Natural killer cell treated with Interleukin-12 subunit alpha and Interleukin-12 subunit beta and Interleukin-15 and Interleukin-18, amount 100 ng/mL, for 72 hours (primary cell): ENCODE data around the gene TPRA1. TPM values are rescaled to one million over a fixed set of nuclear protein-coding genes. Genes with fewer than 3 reads are reported as not detected.
A peak's percentile ranks its signal among the peaks of the same experiment; 100 is the strongest.
"Not testable (repeated sequence)": the region's sequence is repeated elsewhere in the genome, so short reads cannot be mapped to it uniquely, and the experiment has no call there.

Source experiments
- ATAC-seq, 2 donors: fragments of 150-1000 bp; cut with Tn5 transposase in 1 of 2; sonication (Bioruptor Pico), chemical (Tn5 transposase) in 1 of 2; 2 replicates each; pipeline ENCODE4 v1.10.0; 2021
- DNase-seq: peaks from one replicate; pipeline ENCODE4 v3.0.0; 2022; ENCODE audit warnings: low spot score
- H3K27ac Mint-ChIP-seq, 2 donors: 1 replicate in 1 of 2; 2 replicates in 1 of 2; pipeline ENCODE4 v1.8.0; 2022; ENCODE audit warnings: mixed read lengths in 2 of 2, mild to moderate bottlenecking in 1 of 2, moderate library complexity in 1 of 2
- H3K27me3 Mint-ChIP-seq, 2 donors: 1 replicate in 1 of 2; 2 replicates in 1 of 2; pipeline ENCODE4 v1.8.0; 2022; ENCODE audit warnings: mixed read lengths in 2 of 2
- H3K36me3 Mint-ChIP-seq: one replicate; pipeline ENCODE4 v1.8.0; 2022; ENCODE audit warnings: mixed read lengths
- H3K4me1 Mint-ChIP-seq, 2 donors: 1 replicate in 1 of 2; 2 replicates in 1 of 2; pipeline ENCODE4 v1.8.0; 2022; ENCODE audit warnings: low read depth in 2 of 2, mixed read lengths in 2 of 2, mild to moderate bottlenecking in 1 of 2
- H3K4me3 Mint-ChIP-seq: one replicate; pipeline ENCODE4 v1.8.0; 2022; ENCODE audit warnings: mixed read lengths
- H3K9me3 Mint-ChIP-seq: 2 replicates; pipeline ENCODE4 v1.8.0; 2022; ENCODE audit warnings: mixed read lengths
- total RNA-seq, 2 donors: library from RNA; stranded (reverse); gene quantifications; one replicate each; pipeline ENCODE4 v1.2.3, GENCODE V29; 2022

Gene TPRA1
- total RNA-seq, 2 donors from 2014 or later: 29.4 to 54.9 TPM

DNA sequence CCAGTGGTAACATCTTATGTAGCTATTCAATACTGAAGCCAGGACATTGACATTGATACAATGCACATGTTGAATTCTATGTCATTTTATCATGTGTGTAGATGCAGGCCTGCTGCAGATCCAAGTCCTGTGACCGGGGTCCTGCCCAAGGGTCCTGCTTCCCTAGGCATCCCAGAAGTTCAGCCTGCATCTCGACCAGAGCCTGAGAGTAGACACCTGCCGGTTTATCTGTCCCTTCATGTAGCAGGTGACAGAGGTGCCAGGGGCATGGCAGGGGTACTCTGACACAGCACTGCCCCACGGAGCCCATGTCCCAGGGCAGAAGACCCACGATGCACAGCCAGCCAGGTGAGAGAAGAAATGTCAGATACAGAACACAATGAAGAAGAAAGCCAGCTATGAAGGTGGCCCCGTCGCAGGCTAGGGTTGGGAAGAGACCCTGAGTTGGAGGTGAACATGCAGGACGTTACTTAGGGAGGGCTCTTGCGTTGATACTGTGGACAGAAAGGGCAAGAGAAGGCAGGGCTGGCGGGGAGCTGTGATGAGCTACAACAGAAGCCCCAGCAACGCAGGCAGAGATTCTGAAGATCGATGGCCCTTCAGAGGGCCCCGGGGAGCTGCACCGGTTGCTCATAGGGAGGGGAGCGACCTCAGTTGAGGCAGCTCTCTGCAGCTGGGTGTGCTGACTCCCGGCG is 51.0 kb downstream of the TPRA1 start:
- Mint-ChIP-seq H3K4me1 (no peaks in the 10 kb centered on the region), H3K36me3 (no peaks in the 10 kb centered on the region), H3K27me3 (peaks cover 9 to 14% of the 10 kb centered on the region in 2 donors), H3K9me3 (no peaks in the 10 kb centered on the region), H3K27ac (no peak overlapping the region), H3K4me3 (no peak overlapping the region)
- ATAC-seq (no peak), DNase-seq (no peak)

DNA sequence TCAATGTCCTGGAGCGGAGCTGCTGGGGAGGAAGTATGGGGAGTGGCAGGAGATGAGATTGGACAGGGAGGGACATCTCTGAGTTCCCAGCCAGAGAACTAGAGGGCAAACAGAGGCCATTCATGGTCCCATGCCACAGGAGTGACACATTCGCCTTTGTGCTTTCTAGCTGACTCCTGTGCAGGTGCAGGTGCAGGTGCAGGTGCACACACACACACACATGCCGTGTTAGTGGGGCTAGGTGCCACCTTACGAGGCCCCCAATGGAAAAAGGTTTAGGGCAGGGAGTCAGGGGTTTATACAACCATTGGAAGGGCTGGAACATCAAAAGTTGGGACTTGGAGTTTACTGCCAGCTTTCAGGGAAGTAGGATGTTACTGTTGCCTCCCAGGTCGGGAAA is 52.0 kb downstream of the TPRA1 start:
- no peak for DNase-seq
- Mint-ChIP-seq H3K4me1 (no peaks in the 10 kb centered on the region), H3K27ac (no peak overlapping the region), H3K36me3 (no peaks in the 10 kb centered on the region), H3K9me3 (no peaks in the 10 kb centered on the region), H3K4me3 (no peak overlapping the region), H3K27me3 (peaks cover 9 to 14% of the 10 kb centered on the region in 2 donors)
- no peak for ATAC-seq

DNA sequence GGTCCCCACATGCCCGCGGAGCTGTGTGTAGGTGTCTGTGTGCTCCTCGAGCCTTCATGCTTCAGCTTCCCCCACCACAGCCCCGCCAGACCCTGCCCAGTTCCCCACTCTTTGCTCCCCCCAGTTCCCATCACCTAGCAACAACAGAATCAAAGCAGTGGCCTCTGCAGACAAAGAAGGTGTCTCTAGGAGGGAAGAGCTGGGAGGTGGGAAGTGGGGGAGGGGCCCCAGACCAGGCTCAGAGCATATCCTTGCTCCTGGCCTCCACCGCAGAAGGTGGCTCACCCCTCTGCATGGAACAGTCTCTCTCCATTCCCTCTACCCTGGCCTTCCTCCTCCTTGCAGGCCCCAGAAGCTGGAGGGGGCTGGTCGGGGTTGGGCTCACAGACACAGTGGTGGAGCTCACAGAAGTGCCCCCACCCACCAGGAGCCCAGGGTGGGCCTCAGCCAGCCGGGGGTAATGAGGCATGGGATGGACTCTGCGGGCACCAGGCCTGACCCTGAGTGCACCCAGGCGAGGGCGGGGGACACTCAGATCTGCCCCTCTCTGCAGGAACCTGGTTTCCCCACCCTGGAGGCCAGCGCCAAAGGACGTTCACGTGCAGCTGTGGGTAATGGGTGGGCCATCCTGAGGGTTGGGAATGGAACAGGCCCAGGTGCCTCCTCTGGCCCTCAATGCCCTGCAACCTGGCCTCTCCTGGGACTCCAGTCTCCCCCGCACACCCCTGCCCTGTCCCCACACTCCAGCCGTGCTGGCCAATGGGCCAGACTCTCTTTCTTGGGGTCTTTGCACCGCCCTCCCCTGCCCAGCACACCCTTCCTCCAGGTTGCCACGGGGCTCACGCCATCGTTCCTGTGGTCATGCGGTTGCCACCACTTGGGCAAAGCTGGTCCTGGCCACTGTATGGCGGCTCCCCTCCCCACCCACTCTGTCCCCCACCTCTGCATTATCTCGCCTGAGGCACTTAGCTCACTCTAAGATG is 53.4 kb downstream of the TPRA1 start:
- peak in 1 of 2 donors; percentile 5 for ATAC-seq
- Mint-ChIP-seq H3K27me3 (peaks cover 9 to 14% of the 10 kb centered on the region in 2 donors), H3K4me3 (no peak overlapping the region), H3K36me3 (no peaks in the 10 kb centered on the region), H3K27ac (no peak overlapping the region), H3K9me3 (no peaks in the 10 kb centered on the region), H3K4me1 (no peaks in the 10 kb centered on the region)
- no peak for DNase-seq

DNA sequence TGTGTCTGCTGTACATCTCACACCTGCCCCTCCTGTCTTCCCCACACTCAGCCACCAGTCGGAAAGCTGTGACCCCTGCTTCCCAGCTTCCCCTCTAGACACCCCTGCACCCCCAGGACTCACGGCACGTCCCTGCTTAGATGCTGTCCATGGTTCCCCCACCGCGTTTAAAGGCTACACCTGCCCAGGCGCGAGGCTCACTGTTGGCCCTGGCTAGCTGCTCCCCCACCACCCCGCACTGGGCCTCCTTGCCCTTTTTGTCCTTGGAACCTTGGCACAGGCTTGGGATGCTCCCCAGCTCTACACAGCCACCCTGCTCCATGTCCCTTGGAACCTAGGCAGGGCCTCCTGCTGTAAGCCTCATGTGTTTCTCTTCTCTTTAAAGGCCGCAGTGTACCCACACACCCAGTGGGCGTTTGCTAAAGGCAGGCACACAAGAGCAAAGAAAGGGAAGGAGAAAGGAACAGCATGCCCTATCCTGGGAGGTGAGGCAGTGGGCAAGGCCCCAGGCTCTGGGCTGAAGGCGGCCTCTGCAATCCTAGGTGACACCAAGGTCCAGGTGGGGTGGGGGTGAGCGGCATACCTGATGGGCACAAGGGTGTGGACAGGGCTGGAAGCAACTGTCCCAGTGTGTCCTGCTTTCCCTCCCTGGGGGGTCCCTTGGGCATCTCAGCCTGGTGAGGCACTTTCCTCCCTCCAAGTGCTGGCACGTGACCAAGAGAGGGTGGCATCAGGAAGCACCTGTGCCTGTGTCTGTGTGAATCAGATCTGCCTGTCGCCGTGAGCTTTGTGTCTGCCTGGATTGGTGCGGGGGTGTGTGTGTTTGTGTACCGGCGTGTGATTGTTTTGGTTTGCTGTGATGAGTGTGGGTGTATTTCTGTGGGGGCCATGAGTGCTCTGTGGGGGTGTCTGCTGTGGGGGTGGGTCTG is 54.4 kb downstream of the TPRA1 start:
- no peaks in the 10 kb centered on the region for H3K4me1 Mint-ChIP-seq
- H3K36me3 Mint-ChIP-seq: no peaks in the 10 kb centered on the region
- H3K27ac Mint-ChIP-seq: no peak overlapping the region
- peaks cover 9 to 14% of the 10 kb centered on the region in 2 donors for H3K27me3 Mint-ChIP-seq
- H3K4me3 Mint-ChIP-seq: no peak overlapping the region
- ATAC-seq (no peak), DNase-seq (no peak)
- H3K9me3 Mint-ChIP-seq: no peaks in the 10 kb centered on the region

DNA sequence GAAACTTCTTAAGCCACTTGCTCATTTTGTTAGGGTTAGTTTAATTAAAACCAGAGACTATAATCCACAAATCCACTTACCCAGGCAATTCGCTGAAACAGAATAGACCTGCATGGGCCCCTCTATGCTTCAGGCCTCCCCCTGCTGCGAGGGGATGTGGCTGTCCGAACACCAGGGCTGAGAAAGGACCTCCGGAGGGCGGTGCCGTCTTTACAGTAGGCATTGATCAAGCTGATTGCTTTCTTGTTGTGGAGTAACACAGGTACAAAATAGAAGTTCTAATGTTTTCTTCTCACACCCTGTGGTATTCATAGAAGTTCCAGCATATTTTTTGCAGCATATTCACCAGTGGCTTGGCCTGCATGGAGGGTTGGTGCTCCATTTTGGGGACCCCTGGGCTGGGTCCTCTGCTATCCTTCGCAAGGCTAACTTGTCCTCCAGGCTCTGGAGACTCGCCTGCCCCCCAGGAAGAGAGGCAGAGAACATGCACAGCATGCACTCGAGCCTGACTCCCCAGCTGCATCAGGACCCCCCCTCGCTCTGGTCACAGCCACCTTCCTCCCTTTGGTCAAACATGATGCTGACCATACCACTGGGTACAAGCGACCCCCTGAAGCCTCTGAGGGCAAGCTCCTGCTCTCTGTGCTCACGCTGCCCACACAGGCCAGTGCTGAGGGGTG is 55.3 kb downstream of the TPRA1 start:
- no peak for DNase-seq
- peaks cover 9 to 15% of the 10 kb centered on the region in 2 donors for H3K27me3 Mint-ChIP-seq
- no peaks in the 10 kb centered on the region for H3K9me3 Mint-ChIP-seq
- H3K4me3 Mint-ChIP-seq: no peak overlapping the region
- no peak overlapping the region for H3K27ac Mint-ChIP-seq
- H3K36me3 Mint-ChIP-seq: no peaks in the 10 kb centered on the region
- H3K4me1 Mint-ChIP-seq: no peaks in the 10 kb centered on the region
- ATAC-seq: no peak

DNA sequence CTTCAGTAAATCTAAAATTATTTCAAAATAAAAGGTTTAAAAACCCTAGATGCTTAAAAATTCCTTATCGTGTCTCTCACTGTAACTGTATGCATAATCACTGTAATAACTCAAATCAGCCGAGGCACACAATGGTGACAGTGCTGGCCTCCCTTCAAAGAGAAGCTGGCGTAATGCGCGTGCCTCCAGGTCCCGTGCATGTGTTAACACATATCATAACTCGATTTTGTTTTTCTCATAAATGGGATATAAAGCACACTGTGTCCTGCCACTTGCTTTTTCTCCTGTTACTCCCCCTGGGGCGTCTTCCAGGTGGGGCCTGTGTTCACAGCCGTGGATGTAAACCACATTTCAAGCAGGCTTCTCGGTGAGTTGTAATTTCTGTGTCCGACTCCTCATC is 56.0 kb downstream of the TPRA1 start:
- Mint-ChIP-seq H3K4me1 (no peaks in the 10 kb centered on the region), H3K27me3 (peaks cover 9 to 19% of the 10 kb centered on the region in 2 donors), H3K4me3 (no peak overlapping the region), H3K36me3 (no peaks in the 10 kb centered on the region), H3K9me3 (no peaks in the 10 kb centered on the region), H3K27ac (no peak overlapping the region)
- ATAC-seq (no peak), DNase-seq (no peak)

DNA sequence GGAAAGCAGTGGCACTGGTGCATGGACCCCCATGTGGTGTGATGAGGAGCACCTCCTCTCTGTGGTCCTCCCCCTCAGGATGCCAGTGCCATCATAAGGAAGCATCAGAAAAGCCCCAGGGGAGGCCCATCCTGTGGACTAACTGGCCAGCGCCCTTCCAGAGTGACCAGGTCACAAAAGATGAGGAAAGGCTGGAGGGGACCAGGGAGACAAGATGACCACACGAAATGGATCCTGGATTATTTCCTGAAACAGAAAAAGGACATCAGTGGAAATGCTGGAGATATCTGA is 56.4 kb downstream of the TPRA1 start:
- Mint-ChIP-seq H3K27me3 (peaks cover 9 to 16% of the 10 kb centered on the region in 2 donors), H3K9me3 (no peaks in the 10 kb centered on the region), H3K4me3 (no peak overlapping the region), H3K4me1 (no peaks in the 10 kb centered on the region), H3K27ac (no peak overlapping the region), H3K36me3 (no peaks in the 10 kb centered on the region)
- no peak for ATAC-seq
- no peak for DNase-seq

DNA sequence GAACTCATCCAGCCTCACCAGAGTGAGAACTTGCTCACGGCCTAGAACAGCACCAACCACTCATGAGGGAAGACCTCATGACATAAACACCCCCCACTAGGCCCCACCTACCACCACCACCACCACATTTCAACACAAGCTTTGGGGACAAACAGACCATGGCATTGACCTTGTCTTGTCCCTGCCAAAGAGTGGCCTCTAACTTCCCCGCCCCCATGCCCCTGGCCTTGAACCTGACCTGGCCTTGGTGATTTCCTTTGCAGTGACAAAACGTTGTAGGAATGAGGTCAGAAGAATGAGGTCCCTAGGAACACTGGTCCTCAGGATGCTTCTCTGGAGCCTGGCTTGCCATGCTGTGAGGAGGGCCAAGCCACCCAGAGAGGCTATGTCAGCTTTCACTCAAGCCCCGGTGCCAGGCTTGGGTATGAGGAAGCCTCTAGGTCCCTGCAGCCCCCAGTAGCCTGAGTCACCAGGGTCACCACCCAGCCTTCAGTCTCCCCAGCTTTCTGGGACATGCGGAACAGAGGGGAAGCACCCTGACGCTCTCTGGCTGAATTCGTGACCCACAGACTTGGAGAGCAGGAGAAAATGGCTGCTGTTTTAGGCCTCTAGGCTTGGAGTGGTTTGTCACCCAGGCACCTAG is 57.9 kb downstream of the TPRA1 start:
- DNase-seq (no peak), ATAC-seq (no peak)
- H3K36me3 Mint-ChIP-seq: no peaks in the 10 kb centered on the region
- no peak overlapping the region for H3K27ac Mint-ChIP-seq
- H3K9me3 Mint-ChIP-seq: no peaks in the 10 kb centered on the region
- peaks cover 8 to 13% of the 10 kb centered on the region in 2 donors for H3K27me3 Mint-ChIP-seq
- no peak overlapping the region for H3K4me3 Mint-ChIP-seq
- H3K4me1 Mint-ChIP-seq: no peaks in the 10 kb centered on the region

DNA sequence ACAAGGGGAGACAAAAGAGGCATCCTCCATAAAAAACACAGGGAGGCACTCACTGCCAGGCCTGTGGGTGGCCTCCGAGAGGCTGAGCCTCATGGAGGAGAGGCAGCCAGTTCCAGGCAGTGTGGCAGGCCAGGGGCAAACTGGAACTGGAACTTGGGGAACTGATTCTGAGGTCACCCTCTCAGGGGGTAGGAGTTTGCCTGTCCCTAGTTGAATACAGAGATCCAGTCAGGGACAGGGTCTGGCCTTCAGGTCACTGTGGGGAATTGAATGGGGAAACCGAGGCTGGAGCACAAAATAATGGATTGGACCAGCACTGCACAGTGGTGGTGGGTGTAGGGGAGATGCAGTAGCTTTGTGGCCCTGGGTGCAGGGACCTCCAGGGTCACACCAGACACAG is 58.7 kb downstream of the TPRA1 start:
- H3K4me3 Mint-ChIP-seq: no peak overlapping the region
- DNase-seq (no peak), ATAC-seq (no peak)
- H3K27ac Mint-ChIP-seq: no peak overlapping the region
- H3K27me3 Mint-ChIP-seq: peaks cover 10 to 15% of the 10 kb centered on the region in 2 donors
- H3K36me3 Mint-ChIP-seq: no peaks in the 10 kb centered on the region
- H3K9me3 Mint-ChIP-seq: no peaks in the 10 kb centered on the region
- no peaks in the 10 kb centered on the region for H3K4me1 Mint-ChIP-seq

DNA sequence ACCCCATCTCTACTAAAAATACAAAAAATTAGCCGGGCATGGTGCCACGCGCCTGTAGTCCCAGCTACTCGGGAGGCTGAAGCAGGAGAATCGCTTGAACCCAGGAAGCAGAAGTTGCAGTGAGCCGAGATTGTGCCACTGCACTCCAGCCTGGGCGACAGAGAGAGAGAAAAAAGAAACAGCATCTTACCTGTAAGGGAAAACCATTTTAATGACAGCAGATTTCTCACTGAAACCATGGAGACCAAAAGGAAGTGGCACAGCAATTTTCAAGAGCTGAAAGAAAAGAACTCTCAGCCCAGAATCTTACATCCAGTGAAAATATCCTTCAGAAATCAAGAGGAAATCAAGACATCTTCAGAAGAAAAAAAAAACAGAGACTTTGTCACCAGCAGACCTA is 59.7 kb downstream of the TPRA1 start:
- not testable (repeated sequence) for H3K27ac Mint-ChIP-seq, H3K36me3 Mint-ChIP-seq, H3K4me1 Mint-ChIP-seq, H3K9me3 Mint-ChIP-seq, H3K4me3 Mint-ChIP-seq, ATAC-seq, DNase-seq
- H3K27me3 Mint-ChIP-seq: peaks cover 10 to 24% of the 10 kb centered on the region in 2 donors

DNA sequence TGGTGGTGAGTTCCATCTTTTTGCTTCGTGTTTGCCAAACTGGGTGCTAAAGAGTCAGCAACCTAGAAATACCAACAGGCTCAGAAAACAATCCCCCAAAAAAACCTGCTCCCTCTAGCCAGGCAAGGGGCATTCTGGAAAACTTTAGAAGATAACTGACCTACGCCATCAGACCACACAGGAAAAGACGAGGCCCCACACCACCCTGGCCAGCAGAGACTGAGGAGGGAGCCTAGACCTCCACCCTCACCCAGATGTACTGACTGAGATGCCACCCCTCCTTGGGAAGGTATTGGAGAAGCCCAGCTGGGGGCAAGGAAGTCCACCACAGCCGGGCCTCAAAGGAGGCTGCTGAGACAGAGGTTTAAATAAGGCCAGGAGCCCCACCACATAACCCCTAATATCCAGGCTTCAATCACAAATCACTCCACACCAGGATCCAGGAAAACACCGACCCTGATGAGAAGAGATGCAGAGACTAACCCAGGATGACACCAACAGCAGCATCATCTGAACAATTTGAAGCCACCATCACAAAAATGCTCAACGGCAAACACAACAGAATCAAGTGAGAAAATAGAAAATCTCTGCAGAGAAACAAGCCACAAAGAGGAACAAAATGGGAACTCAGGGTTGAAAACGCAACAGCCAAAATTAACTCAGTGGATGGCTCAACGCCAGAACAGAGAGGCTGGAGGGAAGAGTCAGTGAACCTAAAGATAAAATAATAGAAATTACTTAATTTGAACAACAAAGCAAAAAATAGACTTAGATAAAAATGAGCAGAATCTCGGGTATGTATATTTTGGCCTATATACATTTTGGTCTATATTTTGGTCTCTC is 61.0 kb downstream of the TPRA1 start:
- Mint-ChIP-seq H3K4me3 (no peak overlapping the region), H3K27ac (no peak overlapping the region)

DNA sequence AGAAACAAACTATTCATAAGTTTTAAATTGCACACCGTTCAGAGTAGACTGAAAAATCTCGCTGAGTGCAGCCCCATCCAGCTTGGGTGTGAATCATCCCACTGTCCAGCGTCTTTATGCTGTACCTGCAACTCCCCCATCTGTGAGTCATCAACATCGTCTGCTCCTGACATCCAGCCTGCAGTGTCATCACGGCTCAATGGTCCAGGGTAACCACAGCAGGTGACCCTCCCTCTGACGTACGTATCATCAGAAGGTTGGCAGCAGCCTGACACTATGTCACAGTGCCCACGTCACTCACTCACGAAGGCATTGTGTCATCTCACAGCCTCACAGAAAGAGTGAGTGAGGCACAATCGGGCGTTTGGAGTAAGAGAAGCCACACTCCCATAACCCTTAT is 65.2 kb downstream of the TPRA1 start:
- Mint-ChIP-seq H3K4me3 (no peak overlapping the region), H3K4me1 (peaks cover 0 to 3% of the 10 kb centered on the region in 2 donors)

More for the DNA sequence above, 61.0 kb downstream of the TPRA1 start:
- peaks cover 0 to 3% of the 10 kb centered on the region in 2 donors for H3K4me1 Mint-ChIP-seq
- no peaks in the 10 kb centered on the region for H3K9me3 Mint-ChIP-seq
- H3K36me3 Mint-ChIP-seq: no peaks in the 10 kb centered on the region
- no peak for ATAC-seq
- DNase-seq: no peak
- peaks cover 11 to 29% of the 10 kb centered on the region in 2 donors for H3K27me3 Mint-ChIP-seq

More for the DNA sequence above, 65.2 kb downstream of the TPRA1 start:
- H3K9me3 Mint-ChIP-seq: no peaks in the 10 kb centered on the region
- peaks cover 20 to 38% of the 10 kb centered on the region in 2 donors for H3K27me3 Mint-ChIP-seq
- DNase-seq (no peak), ATAC-seq (no peak)
- H3K36me3 Mint-ChIP-seq: no peaks in the 10 kb centered on the region
- no peak overlapping the region for H3K27ac Mint-ChIP-seq
